HepG2 (cell line): ENCODE data around the gene GRIN3B. TPM values are rescaled to one million over a fixed set of nuclear protein-coding genes. Genes with fewer than 3 reads are reported as not detected.

Experiments used
- BATF2 ChIP-seq: sonication (generic); formaldehyde crosslinking; IDR thresholded peaks from 2 replicates; pipeline ENCODE4 v1.8.0; 2022; ENCODE audit warnings: mild to moderate bottlenecking, missing genetic modification reagents, moderate library complexity
- ETV5 ChIP-seq: IDR thresholded peaks from 2 replicates; pipeline ENCODE4 v1.6.1; 2018; ENCODE audit warnings: missing biosample characterization, missing genetic modification reagents, inconsistent platforms, borderline replicate concordance
- GABPA ChIP-seq, 2 experiments: IDR thresholded peaks; 2 replicates each; pipeline ENCODE4 v1.6.1; 2011 to 2016; ENCODE audit warnings: low read depth in 2 of 2, low read length in 1 of 2, missing biosample characterization in 1 of 2, missing genetic modification characterization in 1 of 2
- GLMP ChIP-seq: sonication (generic); formaldehyde crosslinking; IDR thresholded peaks from 2 replicates; pipeline ENCODE4 v1.9.0; 2021; ENCODE audit warnings: missing genetic modification reagents, mild to moderate bottlenecking, borderline replicate concordance
- HBP1 ChIP-seq: IDR thresholded peaks from 2 replicates; pipeline ENCODE4 v1.6.1; 2016; ENCODE audit warnings: low read depth, control low read depth
- MATR3 ChIP-seq: sonication (generic); formaldehyde crosslinking; IDR thresholded peaks from 2 replicates; pipeline ENCODE4 v1.4.0; 2020; ENCODE audit warnings: missing genetic modification reagents
- MTF1 ChIP-seq: sonication (generic); formaldehyde crosslinking; IDR thresholded peaks from 2 replicates; pipeline ENCODE4 v1.5.0; 2020; ENCODE audit warnings: missing genetic modification reagents
- NR0B2 ChIP-seq: sonication (generic); formaldehyde crosslinking; IDR thresholded peaks from 2 replicates; pipeline ENCODE4 v1.4.0; 2020; ENCODE audit warnings: mild to moderate bottlenecking, missing genetic modification reagents
- PHF8 ChIP-seq: sonication (generic); formaldehyde crosslinking; IDR thresholded peaks from 2 replicates; pipeline ENCODE4 v1.5.0; 2020; ENCODE audit warnings: missing genetic modification reagents
- PRDM4 ChIP-seq: sonication (generic); formaldehyde crosslinking; IDR thresholded peaks from 2 replicates; pipeline ENCODE4 v1.9.0; 2021; ENCODE audit warnings: missing genetic modification reagents, borderline replicate concordance
- SYNCRIP ChIP-seq: fragments of 200-400 bp; formaldehyde crosslinking; IDR thresholded peaks from 2 replicates; pipeline ENCODE4 v1.6.1; 2018; ENCODE audit warnings: mild to moderate bottlenecking, low read depth, low read length; ENCODE audit not compliant: insufficient read depth
- ZFP36 ChIP-seq: fragments of 150-350 bp; IDR thresholded peaks from 2 replicates; pipeline ENCODE4 v1.6.1; 2018; ENCODE audit warnings: borderline replicate concordance, low read length, low read depth; ENCODE audit not compliant: partially characterized antibody
- ZNF17 ChIP-seq: sonication (generic); formaldehyde crosslinking; IDR thresholded peaks from 2 replicates; pipeline ENCODE4 v1.5.0; 2020; ENCODE audit warnings: mild to moderate bottlenecking, missing genetic modification reagents
- ZNF232 ChIP-seq: sonication (generic); formaldehyde crosslinking; IDR thresholded peaks from 2 replicates; pipeline ENCODE4 v1.4.0; 2020; ENCODE audit warnings: missing genetic modification reagents, borderline replicate concordance
- ZNF550 ChIP-seq: sonication (generic); formaldehyde crosslinking; IDR thresholded peaks from 2 replicates; pipeline ENCODE4 v1.4.0; 2020; ENCODE audit warnings: mild to moderate bottlenecking, missing genetic modification reagents, borderline replicate concordance
- ZNF563 ChIP-seq: sonication (generic); formaldehyde crosslinking; IDR thresholded peaks from 2 replicates; pipeline ENCODE4 v1.8.0; 2022; ENCODE audit warnings: mild to moderate bottlenecking, moderate library complexity, missing genetic modification reagents
- ZNF800 ChIP-seq: sonication (generic); formaldehyde crosslinking; IDR thresholded peaks from 2 replicates; pipeline ENCODE4 v1.4.0; 2020; ENCODE audit warnings: missing genetic modification reagents
- ZNF878 ChIP-seq: sonication (generic); formaldehyde crosslinking; IDR thresholded peaks from 2 replicates; pipeline ENCODE4 v1.8.1; 2023; ENCODE audit warnings: mild to moderate bottlenecking, missing genetic modification reagents, moderate library complexity
- polyA plus RNA-seq, 8 experiments: library from polyadenylated mRNA; depleted of rRNA in 3 of 8; stranded (reverse) in 7 of 8; unstranded in 1 of 8; fragments of >200 nt; fragmentation: Illumina TruSeq in 4 of 8; extraction: Trizol in 4 of 8; gene quantifications; 2 replicates each; pipeline versions ENCODE4 v1.2.1 to v1.2.3, GENCODE V29; 2011 to 2016; ENCODE audit warnings: low read depth in 4 of 8, missing spikeins in 1 of 8, mixed read lengths in 1 of 8; ENCODE audit not compliant: insufficient read depth in 1 of 8
- total RNA-seq, 5 experiments: library from RNA; depleted of rRNA; stranded (reverse); fragments of >200 nt; fragmentation: Illumina TruSeq; extraction: Trizol; gene quantifications; 2 replicates each; pipeline ENCODE4 v1.2.3, GENCODE V29; 2016; ENCODE audit warnings: low read depth in 1 of 5

The GRIN3B gene
- total and polyA plus RNA-seq, 2 of the 13 experiments (the other 11 are each of a cell fraction or from before 2014, with no cell fraction given) = 0.07 to 0.20 TPM

- TF ChIP-seq ZFP36 = no peak
- TF ChIP-seq PRDM4 (CRISPR knock-in tag) = no peak
- no peak for TF ChIP-seq SYNCRIP
- no peak for TF ChIP-seq ZNF232
- TF ChIP-seq ZNF800 (CRISPR knock-in tag) = no peak
- TF ChIP-seq ZNF563 (CRISPR knock-in tag) = peak; percentile 28; the same call in 1 of the 2 replicates
- TF ChIP-seq MATR3 (CRISPR knock-in tag) = no peak
- TF ChIP-seq ETV5 (CRISPR knock-in tag) = peak; percentile 21; the same call in 1 of the 2 replicates
- peak; percentile 61 for TF ChIP-seq NR0B2 (CRISPR knock-in tag)
- TF ChIP-seq MTF1 = no peak
- TF ChIP-seq GLMP (CRISPR knock-in tag) = no peak
- no peak for TF ChIP-seq HBP1 (CRISPR knock-in tag)
- no peak for TF ChIP-seq BATF2 (CRISPR knock-in tag)
- TF ChIP-seq ZNF550 (CRISPR knock-in tag) = 0 out of 2 replicates have a peak, but pooled peaks have one; percentile 34
- TF ChIP-seq GABPA (IDR thresholded peaks at IDR 0.05; ENCODE audit: low read depth, low read length) = no peak
- TF ChIP-seq GABPA (CRISPR knock-in tag; IDR thresholded peaks at IDR 0.05; ENCODE audit: low read depth) = no peak
- TF ChIP-seq ZNF17 (CRISPR knock-in tag) = no peak
- no peak for TF ChIP-seq ZNF878 (CRISPR knock-in tag)
- TF ChIP-seq PHF8 (CRISPR knock-in tag) = peak; percentile 72
Observed at GRCh38 chr19:1025960-1026782, 26.0 kb downstream of the GRIN3B start, which contains the start of gene CNN2 (continued).
